Measurements from ENCODE around the gene C2CD2. TPM values are rescaled to one million over a fixed set of nuclear protein-coding genes. Genes with fewer than 3 reads are reported as not detected.

Gene C2CD2
- total and polyA plus RNA-seq, 9 donors = 18.9 to 61.5 (median 37.4) TPM

GRCh38 chr21:41868062-41868710, 85.6 kb downstream of the C2CD2 start:
- DNase-seq = no peak
- Histone ChIP-seq H3K36me3 (no peaks in the 10 kb centered on the region), H3K9me3 (no peaks in the 10 kb centered on the region), H3K27me3 (no peaks in the 10 kb centered on the region), H3K4me1 (ENCODE audit: insufficient read depth) (no peaks in the 10 kb centered on the region), H3K4me3 (no peak overlapping the region), H3K27ac (no peak overlapping the region)
- intact Hi-C loops (cut with DNase I) = no loop called here
- TF ChIP-seq POLR2A (IDR thresholded peaks at IDR 0.05) (no peak), CTCF (IDR thresholded peaks at IDR 0.05) (no peak), EP300 (IDR thresholded peaks at IDR 0.05) (no peak)
- WGBS, 3 donors = 84 to 86% (median 85%) methylated on average over 10 of the region's 10 CpGs

DNA sequence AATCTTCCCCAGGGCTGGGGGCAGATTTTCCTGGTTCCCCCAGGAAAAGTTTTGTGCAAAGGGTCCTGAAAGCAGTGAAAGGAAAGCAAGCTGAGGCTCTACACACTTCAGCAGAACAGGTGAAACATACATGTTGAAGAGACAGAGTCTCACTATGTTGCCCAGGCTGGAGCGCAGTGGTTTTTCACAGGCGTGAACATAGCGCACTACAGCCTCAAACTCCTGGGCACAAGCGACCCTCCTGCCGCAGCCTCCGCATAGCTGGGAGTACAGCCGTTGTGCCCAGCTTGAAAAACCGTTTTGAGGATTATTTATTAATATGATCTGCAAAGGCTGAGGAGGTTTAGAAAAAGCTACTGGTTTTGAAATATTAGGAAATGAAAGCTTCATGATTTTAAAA, 86.5 kb downstream of the C2CD2 start:
- no peaks in the 10 kb centered on the region for H3K27me3 ChIP-seq
- H3K36me3 ChIP-seq = no peaks in the 10 kb centered on the region
- H3K4me3 ChIP-seq = no peak overlapping the region
- no peak for DNase-seq
- no peak overlapping the region for H3K27ac ChIP-seq
- H3K9me3 ChIP-seq = no peaks in the 10 kb centered on the region
- intact Hi-C loops (cut with DNase I) = no loop called here
- WGBS, 3 donors = 91 to 93% (median 92%) methylated on average over 8 of the region's 8 CpGs
- no peak for TF ChIP-seq EP300 (IDR thresholded peaks at IDR 0.05)
- no peak for TF ChIP-seq CTCF (IDR thresholded peaks at IDR 0.05)
- no peak for TF ChIP-seq POLR2A (IDR thresholded peaks at IDR 0.05)
- no peaks in the 10 kb centered on the region for H3K4me1 ChIP-seq (ENCODE audit: insufficient read depth)

DNA sequence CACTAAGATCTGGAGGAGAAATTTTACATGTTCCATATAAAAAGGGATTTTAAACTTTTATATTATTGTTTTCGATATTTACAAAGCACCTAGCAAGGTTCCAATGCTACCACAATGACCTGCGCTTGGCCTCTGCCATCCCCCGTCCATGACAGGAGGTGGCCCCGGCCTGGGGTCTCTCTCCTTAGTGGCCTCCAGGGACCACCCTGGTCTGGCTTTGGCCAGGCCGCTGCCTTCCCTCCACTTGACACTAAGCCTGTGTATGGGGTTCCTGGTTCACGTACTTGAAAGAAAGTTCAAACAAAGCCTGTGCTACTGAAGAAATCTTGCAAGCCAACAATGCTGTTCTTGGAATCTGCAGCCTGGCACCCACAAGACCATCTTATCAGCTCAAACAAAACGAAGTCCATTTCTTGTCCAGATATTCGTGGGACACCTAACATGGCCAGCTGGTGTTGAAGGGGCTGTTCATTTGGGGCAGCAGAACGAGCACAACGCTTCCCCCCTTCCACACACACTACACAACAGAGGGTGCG, 87.5 kb downstream of the C2CD2 start:
- intact Hi-C loops (cut with DNase I) = no loop called here
- no peaks in the 10 kb centered on the region for H3K36me3 ChIP-seq
- no peaks in the 10 kb centered on the region for H3K4me1 ChIP-seq (ENCODE audit: insufficient read depth)
- no peaks in the 10 kb centered on the region for H3K9me3 ChIP-seq
- H3K27ac ChIP-seq = no peak overlapping the region
- no peak for DNase-seq
- no peak for TF ChIP-seq CTCF (IDR thresholded peaks at IDR 0.05)
- TF ChIP-seq POLR2A (IDR thresholded peaks at IDR 0.05) = no peak
- TF ChIP-seq EP300 (IDR thresholded peaks at IDR 0.05) = no peak
- no peaks in the 10 kb centered on the region for H3K27me3 ChIP-seq
- 62 to 86% (median 68%) methylated on average over 11 of the region's 11 CpGs for WGBS, 3 donors
- H3K4me3 ChIP-seq = no peak overlapping the region

DNA sequence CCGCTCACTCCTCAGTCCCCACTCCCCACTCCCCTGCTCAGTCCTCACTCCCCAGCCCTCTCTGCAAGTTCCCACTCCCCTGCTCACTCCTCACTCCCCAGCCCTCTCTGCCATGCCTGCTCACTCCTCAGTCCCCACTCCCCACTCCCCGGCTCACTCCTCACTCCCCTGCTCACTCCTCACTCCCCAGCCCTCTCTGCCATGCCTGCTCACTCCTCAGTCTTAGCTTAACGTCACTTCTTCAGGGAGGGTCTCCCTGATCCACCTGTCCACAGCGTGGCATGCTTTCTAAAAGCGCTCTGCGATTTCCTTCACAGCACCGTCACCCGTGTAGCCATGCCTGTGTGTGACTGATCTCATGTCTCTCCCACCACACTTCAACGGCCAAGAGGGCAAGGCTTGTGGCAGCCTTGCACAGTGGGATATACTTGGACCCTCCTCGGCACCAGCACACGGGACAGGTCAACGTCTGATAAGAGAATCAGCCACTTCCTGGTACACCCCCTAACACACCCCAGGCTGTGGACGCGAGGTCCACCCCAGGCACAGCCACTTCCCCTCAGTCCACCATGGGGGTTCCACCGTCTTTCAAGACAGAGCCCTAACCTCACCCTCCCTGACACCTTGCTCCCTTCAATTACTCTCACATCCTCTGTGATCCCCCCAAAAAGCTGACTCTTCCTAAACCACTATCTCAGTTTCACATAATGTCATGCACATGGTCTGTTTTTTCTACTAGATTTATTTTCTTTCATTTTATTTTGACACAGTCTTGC, 88.6 kb downstream of the C2CD2 start:
- intact Hi-C loops (cut with DNase I) = no loop called here
- 80 to 87% (median 80%) methylated on average over 14 to 15 of the region's 15 CpGs for WGBS, 3 donors
- no peak for DNase-seq

More for the DNA sequence above, 88.6 kb downstream of the C2CD2 start:
- TF ChIP-seq EP300 (IDR thresholded peaks at IDR 0.05) (no peak), CTCF (IDR thresholded peaks at IDR 0.05) (no peak), POLR2A (IDR thresholded peaks at IDR 0.05) (no peak)
- Histone ChIP-seq H3K27me3 (no peaks in the 10 kb centered on the region), H3K36me3 (no peaks in the 10 kb centered on the region), H3K4me3 (no peak overlapping the region), H3K27ac (no peak overlapping the region), H3K4me1 (ENCODE audit: insufficient read depth) (no peaks in the 10 kb centered on the region), H3K9me3 (no peaks in the 10 kb centered on the region)
